ENCODE data around the gene TFAP2A.

Gene TFAP2A

GRCh38 chr6:10412461-10413261 is 2.2 kb downstream of the TFAP2A start:
- no peak for DNase-seq

GRCh38 chr6:10411971-10412460 is 2.9 kb downstream of the TFAP2A start:
- peak; percentile 38 for DNase-seq

GRCh38 chr6:10411131-10411970 is 3.5 kb downstream of the TFAP2A start:
- DNase-seq = no peak

GRCh38 chr6:10410207-10411050 is 4.4 kb downstream of the TFAP2A start:
- no peak for DNase-seq

GRCh38 chr6:10409731-10410206 is 5.1 kb downstream of the TFAP2A start:
- no peak for DNase-seq

- DNase-seq = no peak
Observed at GRCh38 chr6:10409233-10409721, 5.6 kb downstream of the TFAP2A start.

GRCh38 chr6:10408457-10408856 is 6.4 kb downstream of the TFAP2A start:
- no peak for DNase-seq

GRCh38 chr6:10407674-10408054 is 7.2 kb downstream of the TFAP2A start:
- DNase-seq = no peak

GRCh38 chr6:10407018-10407673 is 7.7 kb downstream of the TFAP2A start:
- DNase-seq = no peak

- no peak for DNase-seq
Observed at GRCh38 chr6:10406556-10406955, 8.3 kb downstream of the TFAP2A start.

- no peak for DNase-seq
Observed at GRCh38 chr6:10405513-10405900, 9.4 kb downstream of the TFAP2A start.

- DNase-seq = no peak
Observed at GRCh38 chr6:10404799-10405512, 9.9 kb downstream of the TFAP2A start.

GRCh38 chr6:10404107-10404798 is 10.6 kb downstream of the TFAP2A start:
- DNase-seq = peak; percentile 96

GRCh38 chr6:10403385-10404106 is 11.3 kb downstream of the TFAP2A start:
- no peak for DNase-seq

- DNase-seq = no peak
Observed at GRCh38 chr6:10402648-10403311, 12.1 kb downstream of the TFAP2A start.

GRCh38 chr6:10401632-10402223 is 13.1 kb downstream of the TFAP2A start:
- DNase-seq = no peak

- DNase-seq = no peak
Observed at GRCh38 chr6:10401004-10401536, 13.8 kb downstream of the TFAP2A start.

- no peak for DNase-seq
Observed at GRCh38 chr6:10400330-10400729, 14.5 kb downstream of the TFAP2A start.

- no peak for DNase-seq
Observed at GRCh38 chr6:10399451-10399850, 15.4 kb downstream of the TFAP2A start.

Measured in activated CD4-positive, alpha-beta T cell treated with anti-CD3 and anti-CD28 coated beads, Interleukin-2, amount 50 U/mL, for 16 hours (primary cell).